ENCODE data around the gene OR5AU1.

The OR5AU1 gene

DNA sequence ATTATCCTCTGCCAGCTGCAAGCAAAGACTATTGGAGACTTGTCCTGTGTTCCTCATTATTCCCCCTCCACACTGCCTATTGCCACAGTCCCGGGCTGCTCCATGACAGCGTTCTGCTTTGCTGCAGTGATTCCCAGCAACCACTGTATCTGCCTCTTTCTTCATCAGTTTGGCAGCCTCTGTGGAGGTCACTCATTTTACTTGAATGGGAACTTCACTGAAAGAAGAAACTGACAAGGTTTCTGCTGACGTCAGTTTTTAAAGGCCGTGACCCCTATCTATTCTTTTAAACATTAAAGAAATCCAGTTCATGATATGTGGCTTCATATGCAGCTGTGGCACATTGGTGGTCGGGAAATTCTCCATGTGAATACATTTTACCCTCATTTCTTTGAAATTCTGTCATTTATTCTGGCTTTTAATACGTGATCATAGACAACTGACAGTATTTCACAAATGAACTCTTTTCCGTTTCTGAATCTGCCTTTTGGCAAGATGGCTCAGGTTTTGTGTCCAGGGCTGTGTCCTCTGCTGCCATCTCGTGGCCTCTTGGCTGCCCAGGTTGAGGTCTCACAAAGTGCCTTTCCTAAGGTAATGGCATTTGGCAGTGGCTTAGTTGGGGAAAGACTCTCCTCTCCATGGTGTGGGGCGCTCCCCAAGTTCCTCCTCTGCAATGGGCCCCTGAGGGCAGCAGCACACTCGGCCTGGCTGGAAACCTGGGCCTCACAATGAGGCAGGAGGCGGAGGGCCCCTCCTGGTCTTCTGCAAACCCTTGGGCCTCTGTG lies 49.2 kb downstream of the OR5AU1 start:
- Histone ChIP-seq H3K9me3 (ENCODE audit: control insufficient read depth, insufficient read depth, low read depth, low read length) (no peaks in the 10 kb centered on the region), H3K4me1 (ENCODE audit: control insufficient read depth, insufficient read depth, low read length) (peaks cover 39% of the 10 kb centered on the region), H3K4me3 (ENCODE audit: low read depth, low read length) (0 out of 2 replicates have a peak overlapping the region, but pooled peaks have one; percentile 7), H3K9ac (ENCODE audit: low read length) (no peak overlapping the region), H3K27me3 (ENCODE audit: control insufficient read depth, insufficient read depth, low read length) (no peaks in the 10 kb centered on the region), H3K27ac (ENCODE audit: low read depth, low read length) (no peak overlapping the region), H3K36me3 (ENCODE audit: control insufficient read depth, insufficient read depth, low read length) (no peaks in the 10 kb centered on the region)

DNA sequence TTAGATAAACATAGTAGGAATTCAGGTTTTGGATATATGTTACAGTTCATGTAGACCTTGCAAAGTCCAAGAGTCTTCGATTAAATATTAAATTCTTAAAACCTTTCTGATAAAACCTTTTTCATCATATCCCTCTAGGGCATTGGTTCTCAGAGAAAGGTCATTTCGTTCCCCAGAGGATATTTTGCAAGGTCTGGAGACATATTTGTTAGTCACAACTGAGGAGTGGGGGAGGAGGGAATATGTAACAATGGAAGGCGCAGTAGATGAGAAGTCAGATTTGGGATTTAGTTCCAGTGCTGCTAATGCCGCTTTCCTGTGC lies 49.7 kb downstream of the OR5AU1 start:
- Histone ChIP-seq H3K9ac (ENCODE audit: low read length) (no peak overlapping the region), H3K4me1 (ENCODE audit: control insufficient read depth, insufficient read depth, low read length) (peaks cover 39% of the 10 kb centered on the region), H3K27me3 (ENCODE audit: control insufficient read depth, insufficient read depth, low read length) (no peaks in the 10 kb centered on the region), H3K4me3 (ENCODE audit: low read depth, low read length) (no peak overlapping the region), H3K27ac (ENCODE audit: low read depth, low read length) (no peak overlapping the region), H3K36me3 (ENCODE audit: control insufficient read depth, insufficient read depth, low read length) (no peaks in the 10 kb centered on the region), H3K9me3 (ENCODE audit: control insufficient read depth, insufficient read depth, low read depth, low read length) (no peaks in the 10 kb centered on the region)

DNA sequence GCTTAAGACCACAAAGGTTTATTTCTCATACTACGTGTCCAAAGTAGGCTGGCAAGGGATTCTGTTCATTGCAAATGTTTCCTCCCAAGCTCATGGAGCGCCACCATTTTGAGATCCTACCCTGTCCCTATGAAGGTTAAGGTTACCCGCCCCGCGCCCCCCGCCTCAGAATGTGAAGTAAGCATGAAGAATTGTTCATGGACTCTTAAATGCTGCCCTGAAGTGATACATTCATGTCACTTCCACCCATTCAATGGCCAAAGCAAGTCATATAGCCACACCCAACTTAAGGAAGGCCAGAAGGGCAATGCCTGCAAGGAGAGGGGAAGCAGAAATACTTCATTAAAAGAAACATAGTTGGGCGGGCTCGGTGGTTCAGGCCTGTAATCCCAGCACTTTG lies 50.8 kb downstream of the OR5AU1 start:
- no peak overlapping the region for H3K27ac ChIP-seq (ENCODE audit: low read depth, low read length)

More for the DNA sequence above, 50.8 kb downstream of the OR5AU1 start:
- Histone ChIP-seq H3K9ac (ENCODE audit: low read length) (no peak overlapping the region), H3K9me3 (ENCODE audit: control insufficient read depth, insufficient read depth, low read depth, low read length) (no peaks in the 10 kb centered on the region), H3K4me3 (ENCODE audit: low read depth, low read length) (no peak overlapping the region), H3K4me1 (ENCODE audit: control insufficient read depth, insufficient read depth, low read length) (peaks cover 38% of the 10 kb centered on the region), H3K36me3 (ENCODE audit: control insufficient read depth, insufficient read depth, low read length) (no peaks in the 10 kb centered on the region), H3K27me3 (ENCODE audit: control insufficient read depth, insufficient read depth, low read length) (no peaks in the 10 kb centered on the region)

All from HUES6 (cell line).